K562 (cell line): ENCODE results near the gene ZNF432. TPM values are rescaled to one million over a fixed set of nuclear protein-coding genes. Genes with fewer than 3 reads are reported as not detected.
A peak's percentile ranks its signal among the peaks of the same experiment; 100 is the strongest.
"Not testable (repeated sequence)": the region's sequence is repeated elsewhere in the genome, so short reads cannot be mapped to it uniquely, and the experiment has no call there.

ENCODE experiments used
- ATAC-seq: fragments of 200-7000 bp; cut with Tn5 transposase; 3 replicates; pipeline ENCODE4 v1.9.1; 2020; ENCODE audit warnings: moderate library complexity
- BruUV-seq: library from RNA; stranded (reverse); fragments of 400-500 nt; replicated peaks from 2 replicates; lab custom pipeline; 2021; lab: Mats Ljungman, UMichigan
- CTCF ChIA-PET: fragments of 300-600 bp; formaldehyde crosslinking; extraction: SDS; loops from one replicate; lab custom pipeline; 2021; ENCODE audit warnings: low intra/inter-chr PET ratio; lab: Yijun Ruan, JAX
- POLR2A ChIA-PET: fragments of 300-600, 350-650 bp; sonication (Branson Sonifier 250); formaldehyde crosslinking; extraction: SDS; loops from one replicate; lab custom pipeline; 2021; ENCODE audit warnings: antibody characterized with exemption, inconsistent platforms; lab: Yijun Ruan, JAX
- DNase-seq, 4 experiments: peaks; one replicate each; pipeline versions ENCODE4 v3.0.0 to v3.0.0-alpha.2; 2011 to 2018; ENCODE audit warnings: low spot score in 3 of 4, mixed read lengths in 3 of 4; ENCODE audit errors: extremely low read depth in 1 of 4
- FAIRE-seq: peaks from 2 replicates; lab custom pipeline; 2011; peaks lifted over from hg19 to GRCh38; lab: Jason Lieb, UNC
- H2AFZ ChIP-seq: 2 replicates; pipeline ENCODE4 v1.6.0; 2011; ENCODE audit warnings: low read depth, low read length, control low read depth, inconsistent platforms
- H3K27ac ChIP-seq: fragments of 200-600 bp; 3 replicates; pipeline ENCODE4 v1.8.0; 2011; ENCODE audit warnings: low read depth, mild to moderate bottlenecking, control low read depth, inconsistent platforms, low read length, moderate library complexity, mixed read lengths; ENCODE audit errors: extremely low read depth
- H3K27me3 ChIP-seq, 2 experiments: fragments of 300-600 bp in 1 of 2; 2 replicates in 1 of 2; 3 replicates in 1 of 2; pipeline versions ENCODE4 v1.6.0 to v1.8.0; 2011; ENCODE audit warnings: inconsistent platforms in 2 of 2, low read length in 2 of 2, mild to moderate bottlenecking in 1 of 2, mixed read lengths in 1 of 2, moderate library complexity in 1 of 2; ENCODE audit not compliant: control insufficient read depth in 2 of 2, insufficient read depth in 2 of 2
- H3K36me3 ChIP-seq: fragments of 300-600 bp; 3 replicates; pipeline ENCODE4 v1.8.0; 2011; ENCODE audit warnings: mild to moderate bottlenecking, low read length, inconsistent platforms; ENCODE audit not compliant: control insufficient read depth, insufficient read depth
- H3K4me1 ChIP-seq, 2 experiments: fragments of 200-600 bp in 1 of 2; replicated peaks in 1 of 2; 2 replicates in 1 of 2; 3 replicates in 1 of 2; pipeline versions ENCODE4 v1.5.1 to v1.8.0; 2011; ENCODE audit warnings: inconsistent platforms in 2 of 2, low read length in 2 of 2, mild to moderate bottlenecking in 1 of 2, mixed read lengths in 1 of 2, moderate library complexity in 1 of 2; ENCODE audit not compliant: control insufficient read depth in 2 of 2, insufficient read depth in 2 of 2
- H3K4me2 ChIP-seq: 2 replicates; pipeline ENCODE4 v1.6.1; 2011; ENCODE audit warnings: low read length, control low read depth, inconsistent platforms, mixed read lengths; ENCODE audit not compliant: insufficient read depth
- H3K4me3 ChIP-seq: fragments of 200-600 bp; sonication (generic), shearing (Covaris generic); 2 replicates; pipeline ENCODE4 v1.5.1; 2016; ENCODE audit warnings: control low read depth, inconsistent platforms
- H3K79me2 ChIP-seq: fragments of 200-600 bp; 3 replicates; pipeline ENCODE4 v1.8.0; 2011; ENCODE audit warnings: low read length, inconsistent platforms; ENCODE audit not compliant: control insufficient read depth, insufficient read depth
- H3K9ac ChIP-seq, 2 experiments: 2 replicates each; pipeline versions ENCODE4 v1.6.0 to v1.6.1; 2011; ENCODE audit warnings: low read depth in 2 of 2, low read length in 2 of 2, control low read depth in 1 of 2, inconsistent platforms in 1 of 2, mild to moderate bottlenecking in 1 of 2, mixed read lengths in 1 of 2; ENCODE audit not compliant: insufficient read depth in 1 of 2
- H3K9me1 ChIP-seq: one replicate; pipeline ENCODE4 v1.6.0; 2011; ENCODE audit warnings: inconsistent platforms, mild to moderate bottlenecking, low read length, moderate library complexity; ENCODE audit not compliant: control insufficient read depth, insufficient read depth
- H3K9me3 ChIP-seq: replicated peaks from 2 replicates; pipeline ENCODE4 v1.5.1; 2011; ENCODE audit warnings: low read depth, low read length, inconsistent platforms; ENCODE audit not compliant: control insufficient read depth, insufficient read depth
- H4K20me1 ChIP-seq: replicated peaks from 2 replicates; pipeline ENCODE4 v1.6.1; 2011; ENCODE audit warnings: low read length, inconsistent platforms, mixed read lengths; ENCODE audit not compliant: control insufficient read depth, insufficient read depth
- KDM4B ChIP-seq, 2 experiments: fragments of 450-650 bp in 1 of 2; sonication (generic) in 1 of 2; IDR thresholded peaks; 2 replicates each; pipeline ENCODE4 v1.6.1; 2016 to 2017; ENCODE audit warnings: borderline replicate concordance in 2 of 2, antibody characterized with exemption in 1 of 2, low read depth in 1 of 2, mild to moderate bottlenecking in 1 of 2
- L3MBTL2 ChIP-seq: fragments of 450-650 bp; IDR thresholded peaks from 2 replicates; pipeline ENCODE4 v1.6.1; 2016; ENCODE audit warnings: mild to moderate bottlenecking, moderate library complexity
- PHF20 ChIP-seq: fragments of 450-650 bp; IDR thresholded peaks from 2 replicates; pipeline ENCODE4 v1.6.1; 2018; ENCODE audit not compliant: partially characterized antibody
- RBBP5 ChIP-seq: fragments of 200-600 bp; sonication (generic); IDR thresholded peaks from 2 replicates; pipeline ENCODE4 v1.6.1; 2012; ENCODE audit warnings: borderline replicate concordance, mild to moderate bottlenecking, low read length, control low read depth, inconsistent platforms; ENCODE audit not compliant: insufficient read depth, poor library complexity, severe bottlenecking
- TCFL5 ChIP-seq: fragments of 250-450 bp; sonication (Bioruptor Pico); conservative IDR thresholded peaks from 2 replicates; pipeline ENCODE4 v1.6.1; 2021; ENCODE audit warnings: mild to moderate bottlenecking, moderate library complexity, matching md5 sums
- TRIM28 ChIP-seq: fragments of 450-650 bp; IDR thresholded peaks from 2 replicates; pipeline ENCODE4 v1.6.1; 2017
- ZBTB11 ChIP-seq, 3 experiments: fragments of 200-800 bp in 1 of 3; fragments of 250-450 bp in 1 of 3; fragments of 450-650 bp in 1 of 3; sonication (Bioruptor Pico) in 1 of 3; sonication (Bioruptor generic) in 1 of 3; formaldehyde crosslinking in 1 of 3; IDR thresholded peaks; 2 replicates each; pipeline versions ENCODE4 v1.6.1 to v1.8.0; 2016 to 2022; ENCODE audit warnings: mild to moderate bottlenecking in 2 of 3, missing genetic modification characterization in 2 of 3, missing compliant biosample characterization in 1 of 3, moderate library complexity in 1 of 3
- ZBTB26 ChIP-seq: fragments of 450-650 bp; formaldehyde crosslinking; IDR thresholded peaks from 2 replicates; pipeline ENCODE4 v1.4.0; 2022; ENCODE audit warnings: missing genetic modification characterization
- WGBS: fragments of 100-300 bp; shearing (Covaris generic); methylation state at CpG from one replicate; pipeline ENCODE4 v1.1.6; 2016; ENCODE audit warnings: low coverage, mixed read lengths; ENCODE audit not compliant: insufficient coverage; ENCODE audit errors: missing lambda C conversion rate; 5-methylcytosine and 5-hydroxymethylcytosine counted together
- in situ Hi-C: fragments of 300-500 bp; cut with MboI; formaldehyde crosslinking; loops from 4 replicates; pipeline ENCODE4 v1.15.0; 2018; ENCODE audit warnings: inconsistent platforms, mixed read lengths
- intact Hi-C: fragments of 100-400 bp; cut with micrococcal nuclease; formaldehyde crosslinking; loops from 2 replicates; pipeline ENCODE4 v1.14.2; 2022
- polyA plus RNA-seq, 8 experiments: library from polyadenylated mRNA; depleted of rRNA in 4 of 8; stranded (reverse) in 5 of 8; unstranded in 3 of 8; fragments of >200 nt; fragmentation: Nextera tagmentation in 2 of 8; fragmentation: Illumina TruSeq in 1 of 8; extraction: Ambion mirVana in 2 of 8; extraction: Trizol in 1 of 8; gene quantifications; 2 replicates each; pipeline versions ENCODE4 v1.2.1 to v1.2.3, GENCODE V29; 2011 to 2014; ENCODE audit warnings: inconsistent platforms in 1 of 8, missing spikeins in 1 of 8
- total RNA-seq, 7 experiments: library from RNA; depleted of rRNA in 6 of 7; stranded (reverse); fragments of >200 nt in 6 of 7; fragmentation: Illumina TruSeq in 2 of 7; extraction: Trizol in 2 of 7; gene quantifications; 2 replicates each; pipeline versions ENCODE4 v1.2.1 to v1.2.3, GENCODE V29; 2011 to 2021; ENCODE audit warnings: low replicate concordance in 1 of 7

The ZNF432 gene
- total and polyA plus RNA-seq, 9 of the 15 experiments (the other 6 are each of a cell fraction or from before 2014, with no cell fraction given): 2.6 to 6.8 (median 4.0) TPM

DNA sequence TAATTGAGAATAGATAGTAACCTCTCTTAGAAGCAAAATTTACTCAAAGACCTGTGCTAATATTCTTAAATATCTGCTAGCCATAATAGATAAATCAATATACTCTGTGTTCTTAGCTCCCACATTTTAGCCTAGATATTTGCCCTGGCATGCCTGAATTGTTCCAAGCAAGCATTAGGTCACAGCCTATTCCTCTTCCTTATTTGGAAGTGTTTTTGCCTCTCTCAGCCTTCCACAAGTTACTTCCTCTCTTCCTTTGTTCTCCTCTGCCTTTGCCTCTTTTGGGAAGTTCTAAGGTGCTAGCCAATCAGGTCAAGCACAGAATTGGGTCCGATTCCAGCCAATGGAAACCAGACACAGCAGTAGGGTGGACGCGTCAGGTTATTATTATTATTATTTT, 47.8 kb upstream of the ZNF432 start:
- H4K20me1 ChIP-seq, BruUV-seq, H3K27ac ChIP-seq, H3K4me1 ChIP-seq, H3K27me3 ChIP-seq, POLR2A ChIA-PET, H3K9ac ChIP-seq, H3K4me3 ChIP-seq, H2AFZ ChIP-seq, FAIRE-seq, intact Hi-C loops, CTCF ChIA-PET, ATAC-seq, DNase-seq, H3K4me2 ChIP-seq, H3K9me1 ChIP-seq, in situ Hi-C loops: not testable (repeated sequence)
- peaks cover 33% of the 10 kb centered on the region for H3K79me2 ChIP-seq
- peaks cover 22% of the 10 kb centered on the region; the same call in 2 of the 3 replicates for H3K36me3 ChIP-seq
- WGBS: 90% methylated on average over 3 of the region's 3 CpGs
- H3K9me3 ChIP-seq: peaks cover 18% of the 10 kb centered on the region

- CTCF ChIA-PET: no interaction called here
- peak within 1 kb of the TSS; percentile 87 for H2AFZ ChIP-seq
- under 1% methylated on average over 43 of the region's 59 CpGs for WGBS
- TF ChIP-seq L3MBTL2 (peak; percentile 92), KDM4B (IDR thresholded peaks at IDR 0.05; ENCODE audit: borderline replicate concordance in 2 of 2, low read depth in 1 of 2) (peak in 1 of 2 experiments; percentile 57; a peak in 1 of 4 replicates), RBBP5 (peak; percentile 49), TRIM28 (no peak), ZBTB11 (CRISPR knock-in tag; IDR thresholded peaks at IDR 0.05) (peak in 1 of 3 experiments; percentile 96; a peak in 3 of 6 replicates), TCFL5 (CRISPR knock-in tag) (no peak), ZBTB26 (CRISPR knock-in tag) (no peak), PHF20 (peak; percentile 49)
These were observed 46.8 kb upstream of the ZNF432 start, which contains the start of gene ZNF841 for GRCh38 chr19:52095172-52096014. Gene ZNF841, minus strand, starts transcription at chr19:52095765. Its CDS starts 10,964 bp downstream, at chr19:52084801.

More at GRCh38 chr19:52095172-52096014, 46.8 kb upstream of the ZNF432 start, which contains the start of gene ZNF841:
- TSS peak; percentile 78 for BruUV-seq
- peak within 1 kb of the TSS; percentile 90 to 99 for H3K9ac ChIP-seq
- POLR2A ChIA-PET: interaction anchor here (0.7 to 2.0 kb wide), 4 partner anchors 10 to 299 kb away, joined by 3 to 6 read pairs (median 5); partner anchors contain the start of gene ZNF432
- no peaks in the 10 kb centered on the region for H4K20me1 ChIP-seq
- DNase-seq: peak; percentile 96 to 97 (median 96)
- H3K79me2 ChIP-seq: peaks cover 33% of the 10 kb centered on the region
- peak within 1 kb of the TSS; percentile 84 for H3K27ac ChIP-seq
- peak within 1 kb of the TSS; percentile 95 for H3K4me2 ChIP-seq
- no peaks in the 10 kb centered on the region for H3K27me3 ChIP-seq
- H3K4me1 ChIP-seq: peaks cover 3 to 4% of the 10 kb centered on the region in 2 experiments; a peak in 3 of 5 replicates
- H3K36me3 ChIP-seq: peaks cover 22% of the 10 kb centered on the region; the same call in 2 of the 3 replicates
- in situ Hi-C loops: no loop called here
- peaks cover 22% of the 10 kb centered on the region for H3K9me3 ChIP-seq
- FAIRE-seq: peak; percentile 79
- H3K4me3 ChIP-seq: peak within 1 kb of the TSS; percentile 67
- intact Hi-C loops: no loop called here
- ATAC-seq: peak; percentile 99
- H3K9me1 ChIP-seq: no peaks in the 10 kb centered on the region
